IPS-20b (cell line): Measurements from ENCODE around the gene CRY1.

Source experiments
- H3K27ac ChIP-seq: one replicate; pipeline ENCODE4 v1.5.1; 2013; ENCODE audit warnings: low read length
- H3K27me3 ChIP-seq: 2 replicates; pipeline ENCODE4 v1.6.1; 2013; ENCODE audit warnings: mild to moderate bottlenecking, low read length, inconsistent platforms; ENCODE audit not compliant: insufficient read depth
- H3K36me3 ChIP-seq: 2 replicates; pipeline ENCODE4 v1.6.1; 2013; ENCODE audit warnings: low read depth, mild to moderate bottlenecking, inconsistent platforms, low read length, moderate library complexity; ENCODE audit not compliant: insufficient read depth
- H3K4me1 ChIP-seq: 2 replicates; pipeline ENCODE4 v1.6.1; 2013; ENCODE audit warnings: mild to moderate bottlenecking, control low read depth, inconsistent platforms, low read length, moderate library complexity; ENCODE audit not compliant: insufficient read depth
- H3K4me3 ChIP-seq: 2 replicates; pipeline ENCODE4 v1.5.1; 2013; ENCODE audit warnings: mild to moderate bottlenecking, low read length, inconsistent platforms
- H3K9ac ChIP-seq: 2 replicates; pipeline ENCODE4 v1.6.1; 2013; ENCODE audit warnings: low read depth, mild to moderate bottlenecking, inconsistent platforms, low read length, moderate library complexity
- H3K9me3 ChIP-seq: 2 replicates; pipeline ENCODE4 v1.6.1; 2013; ENCODE audit warnings: mild to moderate bottlenecking, low read depth, low read length, inconsistent platforms; ENCODE audit not compliant: insufficient read depth

The CRY1 gene

DNA sequence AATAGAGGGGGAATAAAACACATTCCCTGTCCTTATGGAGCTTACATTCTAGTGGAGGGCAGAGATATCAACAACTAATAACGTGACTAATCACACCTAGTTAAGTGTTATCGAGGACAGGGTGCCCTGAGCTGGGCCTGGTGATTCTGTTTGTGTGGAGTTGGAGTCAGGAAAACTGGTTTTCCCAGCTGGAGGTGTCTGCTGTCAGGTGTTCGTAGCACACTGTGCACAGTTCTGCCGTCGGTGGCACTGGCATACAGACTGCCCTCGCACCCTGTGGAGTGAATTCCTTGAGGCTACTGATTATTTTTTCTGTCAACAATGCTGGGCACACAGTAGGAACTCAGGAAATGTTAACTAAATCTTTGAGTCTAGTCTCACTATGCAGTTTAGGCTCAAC is 105.5 kb downstream of the CRY1 start:
- peak overlapping the region; percentile 59; the same call in 1 of the 2 replicates for H3K4me3 ChIP-seq
- H3K4me1 ChIP-seq: peaks cover 10% of the 10 kb centered on the region; the same call in 1 of the 2 replicates
- peaks cover 16% of the 10 kb centered on the region for H3K36me3 ChIP-seq
- no peak overlapping the region; the same call in 1 of the 2 replicates for H3K9ac ChIP-seq
- peaks cover 21% of the 10 kb centered on the region; the same call in 1 of the 2 replicates for H3K27me3 ChIP-seq
- no peak overlapping the region for H3K27ac ChIP-seq
- no peaks in the 10 kb centered on the region for H3K9me3 ChIP-seq

DNA sequence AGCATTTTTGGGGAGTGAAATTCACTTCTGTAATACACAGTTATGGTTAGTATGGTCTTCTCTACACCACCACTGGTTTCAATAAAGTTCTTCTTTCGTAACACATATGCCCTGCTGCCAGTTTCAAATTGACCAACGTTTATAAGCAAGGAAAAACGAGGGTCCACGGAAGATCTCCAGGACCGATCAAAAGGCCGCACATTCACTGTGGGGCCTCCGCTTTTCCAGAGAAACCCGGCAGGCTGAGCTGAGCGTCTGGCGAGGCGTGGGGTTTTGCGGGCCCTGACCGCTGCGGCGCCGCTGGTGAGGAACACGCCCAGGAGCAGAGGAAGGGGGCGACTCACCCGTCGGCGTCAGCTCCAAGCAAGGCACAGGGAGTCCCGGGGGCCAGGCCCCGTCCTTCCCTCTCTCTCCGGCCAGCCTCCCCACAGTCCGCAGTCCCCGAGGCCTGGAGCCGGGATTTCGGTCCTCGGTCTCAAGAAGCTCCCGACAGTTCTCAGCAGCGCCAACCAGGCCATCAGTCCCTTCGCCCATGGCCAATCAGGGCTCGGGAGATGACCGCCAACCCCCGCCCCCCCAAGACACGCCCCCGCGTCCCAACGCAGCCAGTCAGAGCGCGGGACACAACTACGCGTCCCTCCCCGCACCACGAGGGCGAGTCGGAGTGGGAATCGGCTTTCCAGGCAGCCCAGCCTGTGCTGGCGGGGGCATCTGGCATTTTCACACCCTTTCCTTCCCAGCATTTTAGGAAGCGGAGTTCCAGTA is 106.5 kb downstream of the CRY1 start, which contains the start of gene MTERF2:
Gene MTERF2, minus strand, starts transcription at position 522 of the 765 bp plus-strand sequence. CDS start 8,432 bp downstream, outside the sequence.
- peaks cover 21% of the 10 kb centered on the region; the same call in 1 of the 2 replicates for H3K27me3 ChIP-seq
- H3K9ac ChIP-seq: peak within 1 kb of the TSS; percentile 81; the same call in 1 of the 2 replicates
- no peaks in the 10 kb centered on the region for H3K9me3 ChIP-seq
- H3K4me3 ChIP-seq: peak within 1 kb of the TSS; percentile 80
- peaks cover 16% of the 10 kb centered on the region for H3K36me3 ChIP-seq
- H3K4me1 ChIP-seq: peaks cover 10% of the 10 kb centered on the region; the same call in 1 of the 2 replicates
- no peak within 1 kb of the TSS for H3K27ac ChIP-seq

DNA sequence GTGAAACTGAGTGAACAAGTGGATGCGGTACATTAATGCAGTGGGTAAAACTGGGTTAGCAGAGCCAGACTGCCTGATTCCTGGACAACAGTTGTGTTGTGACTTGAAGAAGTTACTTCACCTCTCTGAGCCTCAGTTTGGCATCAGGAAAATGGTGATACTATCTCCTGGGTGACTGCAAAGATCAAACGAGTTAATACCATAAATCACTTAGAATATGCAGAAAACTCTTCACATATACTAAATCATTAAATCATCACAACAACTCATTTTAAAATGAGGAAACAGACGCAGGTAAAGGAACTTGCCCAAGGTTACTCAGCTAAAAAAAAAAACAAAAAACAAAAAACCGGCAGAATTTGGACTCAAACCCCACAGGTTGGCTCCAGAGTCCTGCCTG is 107.2 kb downstream of the CRY1 start:
- Histone ChIP-seq H3K4me3 (peak overlapping the region; percentile 80), H3K9me3 (no peaks in the 10 kb centered on the region), H3K27ac (no peak overlapping the region), H3K27me3 (peaks cover 21% of the 10 kb centered on the region; the same call in 1 of the 2 replicates), H3K36me3 (peaks cover 16% of the 10 kb centered on the region), H3K9ac (peak overlapping the region; percentile 81; the same call in 1 of the 2 replicates), H3K4me1 (peaks cover 10% of the 10 kb centered on the region; the same call in 1 of the 2 replicates)

DNA sequence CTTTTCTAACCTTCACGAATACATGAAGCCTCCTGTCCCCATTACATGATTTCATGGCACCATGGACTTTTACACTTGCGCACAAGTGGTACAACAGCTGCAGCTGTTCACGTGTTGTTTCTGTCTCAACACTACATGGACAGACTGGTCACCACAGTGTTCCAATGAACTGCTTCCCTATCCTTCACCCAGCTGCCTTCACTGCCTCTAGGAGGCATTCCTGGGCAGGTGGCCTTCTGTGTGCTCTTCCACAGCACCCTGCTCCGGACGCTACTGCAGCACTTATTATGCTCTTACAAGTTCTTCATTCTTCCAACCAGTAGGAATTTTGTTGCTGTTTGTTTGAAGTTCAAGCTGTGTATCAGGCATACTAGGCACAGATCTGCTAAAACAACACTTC is 107.9 kb downstream of the CRY1 start:
- H3K27me3 ChIP-seq: peaks cover 21% of the 10 kb centered on the region; the same call in 1 of the 2 replicates
- peaks cover 10% of the 10 kb centered on the region; the same call in 1 of the 2 replicates for H3K4me1 ChIP-seq
- H3K36me3 ChIP-seq: peaks cover 16% of the 10 kb centered on the region
- no peaks in the 10 kb centered on the region for H3K9me3 ChIP-seq
- no peak overlapping the region for H3K27ac ChIP-seq
- H3K9ac ChIP-seq: no peak overlapping the region
- H3K4me3 ChIP-seq: no peak overlapping the region

DNA sequence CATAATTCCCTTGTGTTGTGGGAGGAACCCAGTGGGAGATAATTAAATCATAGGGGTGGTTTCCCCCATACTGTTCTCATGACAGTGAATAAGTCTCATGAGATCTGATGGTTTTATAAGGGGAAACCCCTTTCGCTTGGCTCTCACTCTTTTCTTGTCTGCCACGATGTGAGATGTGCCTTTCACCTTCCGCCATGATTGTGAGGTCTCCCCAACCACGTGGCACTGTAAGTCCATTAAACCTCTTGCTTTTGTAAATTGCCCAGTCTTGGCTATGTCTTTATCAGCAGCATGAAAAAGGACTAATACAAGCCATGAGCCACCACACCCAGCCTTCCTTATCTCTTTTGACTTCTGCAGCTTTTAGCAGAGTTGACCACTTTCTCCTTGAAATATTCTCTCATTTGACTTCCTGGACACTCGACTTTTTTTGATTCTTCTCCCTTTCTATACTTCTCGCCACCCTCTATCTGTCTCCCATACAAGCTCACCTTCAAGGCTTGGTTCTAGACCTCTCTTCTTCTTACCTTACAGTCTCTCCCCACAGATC is 108.7 kb downstream of the CRY1 start:
- Histone ChIP-seq H3K4me1 (peaks cover 10% of the 10 kb centered on the region; the same call in 1 of the 2 replicates), H3K4me3 (no peak overlapping the region), H3K27ac (no peak overlapping the region), H3K36me3 (peaks cover 16% of the 10 kb centered on the region), H3K9ac (no peak overlapping the region), H3K27me3 (peaks cover 21% of the 10 kb centered on the region; the same call in 1 of the 2 replicates), H3K9me3 (no peaks in the 10 kb centered on the region)

DNA sequence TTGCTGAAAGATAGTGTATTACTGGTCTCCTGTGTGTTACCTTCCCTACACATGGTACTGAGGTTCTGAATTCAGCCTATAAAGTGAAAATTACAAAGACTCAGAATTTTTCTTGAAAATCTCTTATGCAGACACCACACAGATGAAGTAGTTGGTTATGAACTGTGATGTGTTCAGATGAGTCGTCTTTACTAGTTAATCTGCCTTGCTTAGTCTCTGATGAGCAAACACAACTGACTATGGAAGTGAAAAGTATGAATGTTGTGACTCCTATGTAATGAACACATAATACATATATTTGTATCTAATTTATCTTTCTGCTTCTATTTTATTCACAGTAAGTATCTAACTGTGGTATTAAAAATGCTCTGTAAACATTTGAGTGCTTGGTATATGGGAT is 111.1 kb downstream of the CRY1 start:
- H3K27ac ChIP-seq: no peak overlapping the region
- no peaks in the 10 kb centered on the region; the same call in 1 of the 2 replicates for H3K4me1 ChIP-seq
- H3K36me3 ChIP-seq: peaks cover 16% of the 10 kb centered on the region
- H3K4me3 ChIP-seq: no peak overlapping the region
- H3K9me3 ChIP-seq: no peaks in the 10 kb centered on the region
- H3K9ac ChIP-seq: no peak overlapping the region
- H3K27me3 ChIP-seq: peaks cover 12% of the 10 kb centered on the region; the same call in 1 of the 2 replicates

DNA sequence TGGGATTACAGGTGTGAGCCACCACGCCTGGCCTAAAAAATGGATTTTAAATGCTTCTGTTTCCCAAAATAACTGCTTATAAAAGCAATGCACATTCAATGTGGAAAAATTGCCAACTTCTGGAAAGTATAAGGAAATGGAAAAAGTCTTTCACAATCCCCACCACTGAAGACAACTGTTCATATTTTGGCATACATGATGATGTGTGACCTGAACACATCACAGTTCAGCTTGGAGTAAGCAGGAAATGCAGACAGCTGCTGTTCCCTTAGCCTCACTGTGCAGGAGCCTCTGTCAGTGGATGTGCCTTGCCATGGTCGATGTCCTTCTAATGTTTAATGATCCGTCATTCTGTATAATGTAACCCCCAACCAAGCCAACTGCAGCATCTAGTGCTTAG is 111.6 kb downstream of the CRY1 start:
- no peak overlapping the region for H3K27ac ChIP-seq
- H3K9ac ChIP-seq: no peak overlapping the region
- H3K36me3 ChIP-seq: peaks cover 16% of the 10 kb centered on the region
- H3K27me3 ChIP-seq: peaks cover 12% of the 10 kb centered on the region; the same call in 1 of the 2 replicates
- no peak overlapping the region for H3K4me3 ChIP-seq
- H3K4me1 ChIP-seq: no peaks in the 10 kb centered on the region
- H3K9me3 ChIP-seq: no peaks in the 10 kb centered on the region

DNA sequence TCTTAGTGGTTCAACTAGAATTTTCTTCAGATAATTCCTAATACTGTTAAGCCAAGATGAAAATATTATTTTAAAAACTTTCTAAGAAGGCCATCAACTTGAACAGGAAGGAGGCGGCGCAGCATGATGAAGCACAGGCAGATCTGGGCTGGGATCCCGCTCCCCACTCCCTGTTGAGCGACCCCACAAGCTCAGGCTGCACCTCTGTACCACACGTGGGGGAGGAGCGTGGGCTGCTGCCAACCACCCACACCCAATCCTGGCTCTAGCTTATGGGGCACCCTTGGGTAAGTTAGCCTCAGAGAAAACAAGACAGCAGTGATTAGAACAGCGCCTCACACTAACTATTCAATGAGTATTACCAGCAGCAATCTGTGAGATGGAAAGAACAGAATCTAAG is 112.4 kb downstream of the CRY1 start:
- no peak overlapping the region for H3K9ac ChIP-seq
- H3K27ac ChIP-seq: no peak overlapping the region

DNA sequence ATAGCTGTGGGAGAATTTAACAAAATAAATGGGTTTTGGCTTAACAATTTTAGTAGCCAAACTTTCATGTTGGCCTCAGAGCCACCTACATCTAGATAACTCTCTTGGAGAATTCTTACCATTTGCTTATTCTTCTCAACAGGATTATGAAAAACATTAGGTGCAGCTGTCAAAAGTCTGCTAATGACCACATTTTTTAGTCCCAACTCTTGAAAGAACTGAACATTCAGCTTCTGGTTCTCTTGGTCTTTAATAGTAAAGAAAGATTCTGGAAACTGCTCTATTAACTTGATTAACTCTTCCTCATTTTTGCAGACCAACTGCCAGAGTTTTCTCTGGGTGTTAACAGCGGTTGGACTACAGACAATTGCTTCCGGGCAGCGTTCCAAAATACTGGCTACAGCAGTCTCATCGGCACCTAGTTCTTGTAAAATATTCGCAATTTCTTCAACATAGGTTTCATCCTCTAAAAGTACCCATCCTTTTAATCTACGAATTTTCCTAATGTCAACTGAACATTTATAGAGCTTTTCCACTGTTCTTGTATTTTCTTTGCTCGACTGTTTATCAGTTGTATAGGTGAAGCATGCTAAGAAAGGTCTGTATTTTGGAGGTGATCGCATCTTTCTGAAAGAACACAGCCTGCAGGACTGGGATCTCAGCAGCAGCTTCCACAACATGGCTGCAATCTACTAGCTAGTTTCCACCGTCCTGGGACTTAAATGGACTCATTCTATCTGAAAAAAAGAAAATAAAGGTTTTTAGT is 115.1 kb downstream of the CRY1 start:
- H3K36me3 ChIP-seq: peaks cover 4% of the 10 kb centered on the region; the same call in 1 of the 2 replicates
- H3K27me3 ChIP-seq: no peaks in the 10 kb centered on the region
- no peak overlapping the region for H3K4me3 ChIP-seq
- H3K27ac ChIP-seq: no peak overlapping the region
- no peak overlapping the region for H3K9ac ChIP-seq
- H3K4me1 ChIP-seq: no peaks in the 10 kb centered on the region
- H3K9me3 ChIP-seq: no peaks in the 10 kb centered on the region

More for the DNA sequence above, 112.4 kb downstream of the CRY1 start:
- no peaks in the 10 kb centered on the region for H3K9me3 ChIP-seq
- H3K36me3 ChIP-seq: peaks cover 16% of the 10 kb centered on the region
- peaks cover 5% of the 10 kb centered on the region; the same call in 1 of the 2 replicates for H3K27me3 ChIP-seq
- no peak overlapping the region for H3K4me3 ChIP-seq
- H3K4me1 ChIP-seq: no peaks in the 10 kb centered on the region

DNA sequence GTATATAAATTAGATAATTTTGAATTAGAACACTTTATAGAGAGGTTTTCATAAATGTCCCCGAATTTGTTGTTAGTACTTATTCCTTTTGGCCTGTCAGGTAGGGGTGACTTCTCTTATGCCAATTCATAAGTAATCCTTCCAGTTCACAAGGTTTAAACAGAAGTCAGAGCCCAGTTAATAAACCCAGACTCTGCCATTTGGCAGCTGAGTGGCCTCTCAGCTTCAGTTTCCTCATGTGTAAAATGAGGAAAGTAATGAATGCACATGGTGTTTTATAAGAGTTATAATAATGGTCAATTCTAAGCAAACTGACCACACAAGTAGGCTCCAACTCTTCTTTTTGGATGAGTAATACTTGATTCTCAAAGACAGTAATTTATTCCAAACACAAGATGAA is 116.7 kb downstream of the CRY1 start:
- Histone ChIP-seq H3K27me3 (no peaks in the 10 kb centered on the region), H3K9me3 (no peaks in the 10 kb centered on the region), H3K27ac (no peak overlapping the region), H3K36me3 (peaks cover under 1% of the 10 kb centered on the region; the same call in 1 of the 2 replicates), H3K9ac (no peak overlapping the region), H3K4me1 (no peaks in the 10 kb centered on the region), H3K4me3 (no peak overlapping the region)

DNA sequence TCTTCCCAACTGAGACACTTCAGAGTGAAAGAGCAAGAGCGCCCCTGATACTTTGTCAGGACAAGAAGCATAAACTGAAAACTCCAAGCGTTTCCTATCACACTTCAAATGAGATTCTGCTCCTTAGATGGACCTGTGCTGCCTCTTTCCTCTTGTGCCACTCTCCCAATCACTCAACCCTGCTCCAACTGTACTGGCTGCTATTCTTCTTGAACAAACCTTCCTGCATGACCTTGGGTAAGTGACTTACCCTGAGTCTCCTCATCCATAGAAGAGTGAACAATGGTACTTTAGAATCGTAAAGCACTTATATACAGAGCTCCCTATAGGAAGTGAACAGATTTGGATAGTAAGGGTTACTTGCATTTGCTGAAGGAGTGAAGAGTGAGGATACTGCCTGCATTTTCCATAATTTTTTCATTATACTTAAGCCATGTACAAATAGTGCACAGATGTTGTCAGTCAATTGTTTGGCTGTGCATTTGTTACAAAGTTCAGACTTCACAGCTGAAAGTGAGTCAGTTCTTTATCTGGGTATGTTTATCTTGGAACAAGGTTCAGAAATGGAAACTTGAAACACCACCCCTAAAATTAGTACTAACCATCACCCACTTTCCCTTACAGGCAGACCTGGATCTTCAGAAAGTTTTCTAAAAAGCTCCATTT is 117.2 kb downstream of the CRY1 start:
- Histone ChIP-seq H3K27ac (no peak overlapping the region), H3K4me1 (no peaks in the 10 kb centered on the region), H3K9me3 (no peaks in the 10 kb centered on the region), H3K27me3 (no peaks in the 10 kb centered on the region), H3K36me3 (peaks cover 6% of the 10 kb centered on the region), H3K4me3 (no peak overlapping the region), H3K9ac (no peak overlapping the region)
